Measurements from ENCODE around the gene RETREG2.

RETREG2 gene

GRCh38 chr2:219159771-219160185, 18.3 kb upstream of the RETREG2 start:
- TF ChIP-seq EZH2phosphoT487 (IDR thresholded peaks at IDR 0.05; ENCODE audit: low read length) (no peak), EZH2 (optimal IDR thresholded peaks at IDR 0.05; ENCODE audit: low read depth, low read length) (no peak)
- TF ChIP-seq, protein P1, sequence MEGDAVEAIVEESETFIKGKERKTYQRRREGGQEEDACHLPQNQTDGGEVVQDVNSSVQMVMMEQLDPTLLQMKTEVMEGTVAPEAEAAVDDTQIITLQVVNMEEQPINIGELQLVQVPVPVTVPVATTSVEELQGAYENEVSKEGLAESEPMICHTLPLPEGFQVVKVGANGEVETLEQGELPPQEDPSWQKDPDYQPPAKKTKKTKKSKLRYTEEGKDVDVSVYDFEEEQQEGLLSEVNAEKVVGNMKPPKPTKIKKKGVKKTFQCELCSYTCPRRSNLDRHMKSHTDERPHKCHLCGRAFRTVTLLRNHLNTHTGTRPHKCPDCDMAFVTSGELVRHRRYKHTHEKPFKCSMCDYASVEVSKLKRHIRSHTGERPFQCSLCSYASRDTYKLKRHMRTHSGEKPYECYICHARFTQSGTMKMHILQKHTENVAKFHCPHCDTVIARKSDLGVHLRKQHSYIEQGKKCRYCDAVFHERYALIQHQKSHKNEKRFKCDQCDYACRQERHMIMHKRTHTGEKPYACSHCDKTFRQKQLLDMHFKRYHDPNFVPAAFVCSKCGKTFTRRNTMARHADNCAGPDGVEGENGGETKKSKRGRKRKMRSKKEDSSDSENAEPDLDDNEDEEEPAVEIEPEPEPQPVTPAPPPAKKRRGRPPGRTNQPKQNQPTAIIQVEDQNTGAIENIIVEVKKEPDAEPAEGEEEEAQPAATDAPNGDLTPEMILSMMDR (IDR thresholded peaks at IDR 0.05; ENCODE audit: low read length) = no peak
- H4K20me1 ChIP-seq (ENCODE audit: insufficient read depth, low read length) = no peaks in the 10 kb centered on the region
- H3K4me3 ChIP-seq (ENCODE audit: low read length) = peak overlapping the region; percentile 85
- no peaks in the 10 kb centered on the region for H3F3A ChIP-seq (ENCODE audit: insufficient read depth, low read length)
- H3K27me3 ChIP-seq (replicated peaks; ENCODE audit: insufficient read depth, low read length) = no peaks in the 10 kb centered on the region
- peaks cover 5% of the 10 kb centered on the region; the same call in 1 of the 2 replicates for H3K4me1 ChIP-seq (ENCODE audit: low read length)
- DNase-seq = no peak
- no peaks in the 10 kb centered on the region for H3K9me2 ChIP-seq (replicated peaks; ENCODE audit: insufficient read depth, low read length)
- peak overlapping the region; percentile 72 for H2AFZ ChIP-seq (ENCODE audit: low read length)
- peak overlapping the region; percentile 75 for H3K4me2 ChIP-seq (ENCODE audit: low read depth, low read length)
- H3K36me3 ChIP-seq (replicated peaks; ENCODE audit: insufficient read depth, low read length) = no peaks in the 10 kb centered on the region
- peak overlapping the region; percentile 82; the same call in 1 of the 2 replicates for H3K9ac ChIP-seq (ENCODE audit: low read length)
- peaks cover 4% of the 10 kb centered on the region; the same call in 1 of the 2 replicates for H3K79me2 ChIP-seq (ENCODE audit: low read length)
- H3K27ac ChIP-seq (ENCODE audit: low read length) = no peak overlapping the region
- no peaks in the 10 kb centered on the region for H3K9me3 ChIP-seq (replicated peaks; ENCODE audit: insufficient read depth, low read length)

- no peaks in the 10 kb centered on the region for H3K9me3 ChIP-seq (replicated peaks; ENCODE audit: insufficient read depth, low read length)
- no peaks in the 10 kb centered on the region for H3K27me3 ChIP-seq (replicated peaks; ENCODE audit: insufficient read depth, low read length)
- peak within 1 kb of the TSS; percentile 85 for H3K4me3 ChIP-seq (ENCODE audit: low read length)
- peaks cover 4% of the 10 kb centered on the region; the same call in 1 of the 2 replicates for H3K79me2 ChIP-seq (ENCODE audit: low read length)
- peak within 1 kb of the TSS; percentile 82 for H3K9ac ChIP-seq (ENCODE audit: low read length)
- H3K36me3 ChIP-seq (replicated peaks; ENCODE audit: insufficient read depth, low read length) = no peaks in the 10 kb centered on the region
- peak within 1 kb of the TSS; percentile 75 for H3K4me2 ChIP-seq (ENCODE audit: low read depth, low read length)
- peak; percentile 93 for DNase-seq
- no peaks in the 10 kb centered on the region for H4K20me1 ChIP-seq (ENCODE audit: insufficient read depth, low read length)
- TF ChIP-seq EZH2phosphoT487 (IDR thresholded peaks at IDR 0.05; ENCODE audit: low read length) = no peak
- TF ChIP-seq, protein P1 (IDR thresholded peaks at IDR 0.05; ENCODE audit: low read length) = peak; percentile 94
- peak within 1 kb of the TSS; percentile 72 for H2AFZ ChIP-seq (ENCODE audit: low read length)
- peaks cover 5% of the 10 kb centered on the region; the same call in 1 of the 2 replicates for H3K4me1 ChIP-seq (ENCODE audit: low read length)
- no peaks in the 10 kb centered on the region for H3F3A ChIP-seq (ENCODE audit: insufficient read depth, low read length)
- H3K9me2 ChIP-seq (replicated peaks; ENCODE audit: insufficient read depth, low read length) = no peaks in the 10 kb centered on the region
- H3K27ac ChIP-seq (ENCODE audit: low read length) = peak within 1 kb of the TSS; percentile 80
Measured at GRCh38 chr2:219160186-219161017, 17.7 kb upstream of the RETREG2 start, which contains the start of gene NHEJ1. TSS of gene NHEJ1 (minus strand) at chr2:219160815. CDS start at chr2:219158362, 2,453 bp downstream.

- no peak for TF ChIP-seq EZH2 (optimal IDR thresholded peaks at IDR 0.05; ENCODE audit: low read depth, low read length)
- TF ChIP-seq, protein P1 (IDR thresholded peaks at IDR 0.05; ENCODE audit: low read length) = no peak
- TF ChIP-seq EZH2phosphoT487 (IDR thresholded peaks at IDR 0.05; ENCODE audit: low read length) = no peak
- Histone ChIP-seq H3K27ac (ENCODE audit: low read length) (peak overlapping the region; percentile 80; the same call in 1 of the 2 replicates), H2AFZ (ENCODE audit: low read length) (peak overlapping the region; percentile 72), H3K36me3 (replicated peaks; ENCODE audit: insufficient read depth, low read length) (no peaks in the 10 kb centered on the region), H3F3A (ENCODE audit: insufficient read depth, low read length) (no peaks in the 10 kb centered on the region), H3K9ac (ENCODE audit: low read length) (peak overlapping the region; percentile 82; the same call in 1 of the 2 replicates), H3K9me3 (replicated peaks; ENCODE audit: insufficient read depth, low read length) (no peaks in the 10 kb centered on the region), H3K4me2 (ENCODE audit: low read depth, low read length) (peak overlapping the region; percentile 75), H3K79me2 (ENCODE audit: low read length) (peaks cover 4% of the 10 kb centered on the region; the same call in 1 of the 2 replicates), H3K4me1 (ENCODE audit: low read length) (peaks cover 5% of the 10 kb centered on the region; the same call in 1 of the 2 replicates), H3K27me3 (replicated peaks; ENCODE audit: insufficient read depth, low read length) (no peaks in the 10 kb centered on the region), H3K4me3 (ENCODE audit: low read length) (peak overlapping the region; percentile 85), H3K9me2 (replicated peaks; ENCODE audit: insufficient read depth, low read length) (no peaks in the 10 kb centered on the region), H4K20me1 (ENCODE audit: insufficient read depth, low read length) (no peaks in the 10 kb centered on the region)
- DNase-seq = no peak
Measured at GRCh38 chr2:219161097-219161496, 17.0 kb upstream of the RETREG2 start.

Measured in MM.1S (cell line).